ENCODE results near the gene COL4A1. TPM values are rescaled to one million over a fixed set of nuclear protein-coding genes. Genes with fewer than 3 reads are reported as not detected.

The COL4A1 gene
- total RNA-seq, 1 donor from 2014 or later, result 2,489 TPM

GRCh38 chr13:110266983-110267382 is 40.0 kb downstream of the COL4A1 start:
- DNase-seq (ENCODE audit: low read depth), result no peak
- H3K4me2 ChIP-seq (ENCODE audit: low read length), result no peak overlapping the region

GRCh38 chr13:110266431-110266809 is 40.5 kb downstream of the COL4A1 start:
- Histone ChIP-seq H3K9me3 (ENCODE audit: insufficient read depth, low read depth, low read length) (no peaks in the 10 kb centered on the region), H3K4me1 (ENCODE audit: insufficient read depth, low read length) (peaks cover 30% of the 10 kb centered on the region), H3K36me3 (ENCODE audit: insufficient read depth, low read length) (peaks cover 34% of the 10 kb centered on the region), H4K20me1 (ENCODE audit: insufficient read depth, low read length) (peaks cover 98% of the 10 kb centered on the region), H3K27ac (ENCODE audit: low read depth, low read length) (no peak overlapping the region), H3K4me3 (ENCODE audit: insufficient read depth, low read depth, low read length) (peak overlapping the region; percentile 25), H3K79me2 (ENCODE audit: insufficient read depth, low read length) (peaks cover 99% of the 10 kb centered on the region), H3K9ac (ENCODE audit: low read length) (peak overlapping the region; percentile 7), H2AFZ (ENCODE audit: low read depth, low read length) (no peak overlapping the region), H3K4me2 (ENCODE audit: low read length) (peak overlapping the region; percentile 64), H3K27me3 (ENCODE audit: insufficient read depth, low read length) (no peaks in the 10 kb centered on the region)
- Mint-ChIP-seq H3K27me3 (ENCODE audit: low read depth, unreplicated experiment) (no peaks in the 10 kb centered on the region), H3K9me3 (ENCODE audit: unreplicated experiment) (no peaks in the 10 kb centered on the region), H3K4me3 (ENCODE audit: unreplicated experiment) (no peak overlapping the region), H3K36me3 (ENCODE audit: low read depth, unreplicated experiment) (peaks cover 33% of the 10 kb centered on the region), H3K27ac (ENCODE audit: unreplicated experiment) (no peak overlapping the region), H3K4me1 (ENCODE audit: low read depth, unreplicated experiment) (peaks cover 41% of the 10 kb centered on the region)
- DNase-seq (ENCODE audit: low read depth) (no peak), FAIRE-seq (no peak)
- TF ChIP-seq EZH2 (IDR thresholded peaks at IDR 0.05; ENCODE audit: insufficient read depth, low read length), result no peak

More at GRCh38 chr13:110266983-110267382, 40.0 kb downstream of the COL4A1 start:
- H3K4me1 ChIP-seq (ENCODE audit: insufficient read depth, low read length), result peaks cover 26% of the 10 kb centered on the region
- H3K27ac ChIP-seq (ENCODE audit: low read depth, low read length), result no peak overlapping the region
- no peak overlapping the region for H3K4me3 Mint-ChIP-seq (ENCODE audit: unreplicated experiment)
- no peak overlapping the region for H3K4me3 ChIP-seq (ENCODE audit: insufficient read depth, low read depth, low read length)
- H3K79me2 ChIP-seq (ENCODE audit: insufficient read depth, low read length), result peaks cover 99% of the 10 kb centered on the region
- H3K4me1 Mint-ChIP-seq (ENCODE audit: low read depth, unreplicated experiment), result peaks cover 36% of the 10 kb centered on the region
- peaks cover 98% of the 10 kb centered on the region for H4K20me1 ChIP-seq (ENCODE audit: insufficient read depth, low read length)
- H3K27ac Mint-ChIP-seq (ENCODE audit: unreplicated experiment), result no peak overlapping the region
- no peak for FAIRE-seq
- H3K36me3 ChIP-seq (ENCODE audit: insufficient read depth, low read length), result peaks cover 34% of the 10 kb centered on the region
- H3K27me3 ChIP-seq (ENCODE audit: insufficient read depth, low read length), result no peaks in the 10 kb centered on the region
- H3K36me3 Mint-ChIP-seq (ENCODE audit: low read depth, unreplicated experiment), result peaks cover 35% of the 10 kb centered on the region
- H2AFZ ChIP-seq (ENCODE audit: low read depth, low read length), result no peak overlapping the region
- H3K9me3 ChIP-seq (ENCODE audit: insufficient read depth, low read depth, low read length), result no peaks in the 10 kb centered on the region
- no peaks in the 10 kb centered on the region for H3K27me3 Mint-ChIP-seq (ENCODE audit: low read depth, unreplicated experiment)
- no peaks in the 10 kb centered on the region for H3K9me3 Mint-ChIP-seq (ENCODE audit: unreplicated experiment)
- TF ChIP-seq CTCF (IDR thresholded peaks at IDR 0.05; ENCODE audit: insufficient read depth, low read depth, low read length) (no peak), EZH2 (IDR thresholded peaks at IDR 0.05; ENCODE audit: insufficient read depth, low read length) (no peak)
- H3K9ac ChIP-seq (ENCODE audit: low read length), result no peak overlapping the region

- peaks cover 98% of the 10 kb centered on the region for H4K20me1 ChIP-seq (ENCODE audit: insufficient read depth, low read length)
Measured at GRCh38 chr13:110265682-110266430, 41.1 kb downstream of the COL4A1 start.

More at GRCh38 chr13:110265682-110266430, 41.1 kb downstream of the COL4A1 start:
- peak overlapping the region; percentile 25 for H3K4me3 ChIP-seq (ENCODE audit: insufficient read depth, low read depth, low read length)
- H3K79me2 ChIP-seq (ENCODE audit: insufficient read depth, low read length), result peaks cover 99% of the 10 kb centered on the region
- no peak for TF ChIP-seq EZH2 (IDR thresholded peaks at IDR 0.05; ENCODE audit: insufficient read depth, low read length)
- no peak for TF ChIP-seq CTCF (IDR thresholded peaks at IDR 0.05; ENCODE audit: insufficient read depth, low read depth, low read length)
- no peak overlapping the region for H3K4me3 Mint-ChIP-seq (ENCODE audit: unreplicated experiment)
- H3K36me3 ChIP-seq (ENCODE audit: insufficient read depth, low read length), result peaks cover 28% of the 10 kb centered on the region
- no peak for DNase-seq (ENCODE audit: low read depth)
- H3K27me3 ChIP-seq (ENCODE audit: insufficient read depth, low read length), result no peaks in the 10 kb centered on the region
- FAIRE-seq, result no peak
- H3K4me2 ChIP-seq (ENCODE audit: low read length), result peak overlapping the region; percentile 64
- H3K4me1 Mint-ChIP-seq (ENCODE audit: low read depth, unreplicated experiment), result peaks cover 47% of the 10 kb centered on the region
- no peaks in the 10 kb centered on the region for H3K27me3 Mint-ChIP-seq (ENCODE audit: low read depth, unreplicated experiment)
- peaks cover 30% of the 10 kb centered on the region for H3K4me1 ChIP-seq (ENCODE audit: insufficient read depth, low read length)
- no peak overlapping the region for H2AFZ ChIP-seq (ENCODE audit: low read depth, low read length)
- peak overlapping the region; percentile 63 for H3K27ac Mint-ChIP-seq (ENCODE audit: unreplicated experiment)
- H3K9me3 Mint-ChIP-seq (ENCODE audit: unreplicated experiment), result no peaks in the 10 kb centered on the region
- H3K27ac ChIP-seq (ENCODE audit: low read depth, low read length), result no peak overlapping the region
- peaks cover 30% of the 10 kb centered on the region for H3K36me3 Mint-ChIP-seq (ENCODE audit: low read depth, unreplicated experiment)
- no peaks in the 10 kb centered on the region for H3K9me3 ChIP-seq (ENCODE audit: insufficient read depth, low read depth, low read length)
- peak overlapping the region; percentile 7 for H3K9ac ChIP-seq (ENCODE audit: low read length)
